ENCODE measurements around the gene BARX1. TPM values are rescaled to one million over a fixed set of nuclear protein-coding genes. Genes with fewer than 3 reads are reported as not detected.

BARX1 gene
- total and polyA plus RNA-seq, 9 of the 15 experiments (the other 6 are each of a cell fraction or from before 2014, with no cell fraction given), result 0.11 to 0.14 TPM; not detected in 7

DNA sequence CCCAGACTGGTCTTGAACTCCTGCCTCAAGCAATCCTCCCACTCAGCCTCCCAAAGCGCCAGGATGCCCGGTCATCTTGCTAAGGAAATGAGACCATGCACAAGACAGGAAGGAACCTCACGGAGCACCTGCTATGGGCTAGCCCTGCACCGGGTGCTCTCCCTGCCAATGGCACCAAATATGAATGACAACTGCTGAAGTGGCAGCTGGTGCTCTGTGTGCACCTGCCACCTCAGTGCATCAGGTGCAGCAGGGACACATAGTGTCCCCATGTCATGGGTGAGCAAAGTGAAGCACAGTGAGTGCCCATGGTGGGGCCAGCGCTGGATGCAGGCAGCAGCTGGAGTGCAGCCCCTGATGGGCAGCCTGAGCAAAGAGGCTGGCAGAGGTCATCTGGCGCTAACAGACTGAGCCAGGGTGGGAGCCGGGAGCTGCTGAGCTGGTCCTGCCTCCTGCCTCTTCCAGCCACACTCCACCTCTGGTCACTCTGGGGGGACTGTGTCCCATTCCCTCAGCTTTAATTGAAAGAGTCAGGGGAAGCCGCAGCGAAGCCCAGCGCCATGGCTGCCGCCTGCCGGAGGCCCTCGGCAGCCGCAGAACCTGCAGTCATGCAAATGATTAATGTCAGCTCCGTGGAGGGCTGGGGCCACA, 46.4 kb downstream of the BARX1 start (continued):
- no peak for TF ChIP-seq NEUROD1 (IDR thresholded peaks at IDR 0.05; ENCODE audit: borderline replicate concordance, low read depth, low read length, partially characterized antibody)
- TF ChIP-seq TAL1 (IDR thresholded peaks at IDR 0.05), result no peak
- no peak for TF ChIP-seq KLF13 (tag; IDR thresholded peaks at IDR 0.05; ENCODE audit: borderline replicate concordance, low read depth)
- no peak for TF ChIP-seq HOXB6 (CRISPR knock-in tag; IDR thresholded peaks at IDR 0.05; ENCODE audit: borderline replicate concordance)
- no peak for TF ChIP-seq NFATC3 (IDR thresholded peaks at IDR 0.05)
- TF ChIP-seq RBBP5 (IDR thresholded peaks at IDR 0.05; ENCODE audit: borderline replicate concordance, insufficient read depth, low read length, poor library complexity, severe bottlenecking), result no peak
- TF ChIP-seq, protein P1, sequence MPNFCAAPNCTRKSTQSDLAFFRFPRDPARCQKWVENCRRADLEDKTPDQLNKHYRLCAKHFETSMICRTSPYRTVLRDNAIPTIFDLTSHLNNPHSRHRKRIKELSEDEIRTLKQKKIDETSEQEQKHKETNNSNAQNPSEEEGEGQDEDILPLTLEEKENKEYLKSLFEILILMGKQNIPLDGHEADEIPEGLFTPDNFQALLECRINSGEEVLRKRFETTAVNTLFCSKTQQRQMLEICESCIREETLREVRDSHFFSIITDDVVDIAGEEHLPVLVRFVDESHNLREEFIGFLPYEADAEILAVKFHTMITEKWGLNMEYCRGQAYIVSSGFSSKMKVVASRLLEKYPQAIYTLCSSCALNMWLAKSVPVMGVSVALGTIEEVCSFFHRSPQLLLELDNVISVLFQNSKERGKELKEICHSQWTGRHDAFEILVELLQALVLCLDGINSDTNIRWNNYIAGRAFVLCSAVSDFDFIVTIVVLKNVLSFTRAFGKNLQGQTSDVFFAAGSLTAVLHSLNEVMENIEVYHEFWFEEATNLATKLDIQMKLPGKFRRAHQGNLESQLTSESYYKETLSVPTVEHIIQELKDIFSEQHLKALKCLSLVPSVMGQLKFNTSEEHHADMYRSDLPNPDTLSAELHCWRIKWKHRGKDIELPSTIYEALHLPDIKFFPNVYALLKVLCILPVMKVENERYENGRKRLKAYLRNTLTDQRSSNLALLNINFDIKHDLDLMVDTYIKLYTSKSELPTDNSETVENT (CRISPR knock-in tag; IDR thresholded peaks at IDR 0.05), result no peak
- TF ChIP-seq, protein P2, sequence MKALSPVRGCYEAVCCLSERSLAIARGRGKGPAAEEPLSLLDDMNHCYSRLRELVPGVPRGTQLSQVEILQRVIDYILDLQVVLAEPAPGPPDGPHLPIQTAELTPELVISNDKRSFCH (CRISPR knock-in tag; IDR thresholded peaks at IDR 0.05), result no peak
- TF ChIP-seq, protein P2 (tag; IDR thresholded peaks at IDR 0.05), result no peak
- no peak for TF ChIP-seq ZNF395 (CRISPR knock-in tag; IDR thresholded peaks at IDR 0.05)
- TF ChIP-seq, protein P3, sequence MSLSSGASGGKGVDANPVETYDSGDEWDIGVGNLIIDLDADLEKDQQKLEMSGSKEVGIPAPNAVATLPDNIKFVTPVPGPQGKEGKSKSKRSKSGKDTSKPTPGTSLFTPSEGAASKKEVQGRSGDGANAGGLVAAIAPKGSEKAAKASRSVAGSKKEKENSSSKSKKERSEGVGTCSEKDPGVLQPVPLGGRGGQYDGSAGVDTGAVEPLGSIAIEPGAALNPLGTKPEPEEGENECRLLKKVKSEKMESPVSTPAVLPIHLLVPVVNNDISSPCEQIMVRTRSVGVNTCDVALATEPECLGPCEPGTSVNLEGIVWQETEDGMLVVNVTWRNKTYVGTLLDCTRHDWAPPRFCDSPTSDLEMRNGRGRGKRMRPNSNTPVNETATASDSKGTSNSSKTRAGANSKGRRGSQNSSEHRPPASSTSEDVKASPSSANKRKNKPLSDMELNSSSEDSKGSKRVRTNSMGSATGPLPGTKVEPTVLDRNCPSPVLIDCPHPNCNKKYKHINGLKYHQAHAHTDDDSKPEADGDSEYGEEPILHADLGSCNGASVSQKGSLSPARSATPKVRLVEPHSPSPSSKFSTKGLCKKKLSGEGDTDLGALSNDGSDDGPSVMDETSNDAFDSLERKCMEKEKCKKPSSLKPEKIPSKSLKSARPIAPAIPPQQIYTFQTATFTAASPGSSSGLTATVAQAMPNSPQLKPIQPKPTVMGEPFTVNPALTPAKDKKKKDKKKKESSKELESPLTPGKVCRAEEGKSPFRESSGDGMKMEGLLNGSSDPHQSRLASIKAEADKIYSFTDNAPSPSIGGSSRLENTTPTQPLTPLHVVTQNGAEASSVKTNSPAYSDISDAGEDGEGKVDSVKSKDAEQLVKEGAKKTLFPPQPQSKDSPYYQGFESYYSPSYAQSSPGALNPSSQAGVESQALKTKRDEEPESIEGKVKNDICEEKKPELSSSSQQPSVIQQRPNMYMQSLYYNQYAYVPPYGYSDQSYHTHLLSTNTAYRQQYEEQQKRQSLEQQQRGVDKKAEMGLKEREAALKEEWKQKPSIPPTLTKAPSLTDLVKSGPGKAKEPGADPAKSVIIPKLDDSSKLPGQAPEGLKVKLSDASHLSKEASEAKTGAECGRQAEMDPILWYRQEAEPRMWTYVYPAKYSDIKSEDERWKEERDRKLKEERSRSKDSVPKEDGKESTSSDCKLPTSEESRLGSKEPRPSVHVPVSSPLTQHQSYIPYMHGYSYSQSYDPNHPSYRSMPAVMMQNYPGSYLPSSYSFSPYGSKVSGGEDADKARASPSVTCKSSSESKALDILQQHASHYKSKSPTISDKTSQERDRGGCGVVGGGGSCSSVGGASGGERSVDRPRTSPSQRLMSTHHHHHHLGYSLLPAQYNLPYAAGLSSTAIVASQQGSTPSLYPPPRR (CRISPR knock-in tag; IDR thresholded peaks at IDR 0.05; ENCODE audit: borderline replicate concordance), result no peak
- TF ChIP-seq TARDBP (IDR thresholded peaks at IDR 0.05), result no peak
- TF ChIP-seq MYNN (IDR thresholded peaks at IDR 0.05), result no peak
- no peak for TF ChIP-seq MYNN (CRISPR knock-in tag; IDR thresholded peaks at IDR 0.05)
- no peak for TF ChIP-seq ZC3H11A (IDR thresholded peaks at IDR 0.05; ENCODE audit: low read depth, low read length)
- no peak for TF ChIP-seq RFX7 (CRISPR knock-in tag; IDR thresholded peaks at IDR 0.05)
- no peak for TF ChIP-seq STAT5A (IDR thresholded peaks at IDR 0.05; ENCODE audit: borderline replicate concordance, low read length)
- TF ChIP-seq ZNF324 (CRISPR knock-in tag; IDR thresholded peaks at IDR 0.05), result no peak
- TF ChIP-seq, protein P4, sequence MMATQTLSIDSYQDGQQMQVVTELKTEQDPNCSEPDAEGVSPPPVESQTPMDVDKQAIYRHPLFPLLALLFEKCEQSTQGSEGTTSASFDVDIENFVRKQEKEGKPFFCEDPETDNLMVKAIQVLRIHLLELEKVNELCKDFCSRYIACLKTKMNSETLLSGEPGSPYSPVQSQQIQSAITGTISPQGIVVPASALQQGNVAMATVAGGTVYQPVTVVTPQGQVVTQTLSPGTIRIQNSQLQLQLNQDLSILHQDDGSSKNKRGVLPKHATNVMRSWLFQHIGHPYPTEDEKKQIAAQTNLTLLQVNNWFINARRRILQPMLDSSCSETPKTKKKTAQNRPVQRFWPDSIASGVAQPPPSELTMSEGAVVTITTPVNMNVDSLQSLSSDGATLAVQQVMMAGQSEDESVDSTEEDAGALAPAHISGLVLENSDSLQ (IDR thresholded peaks at IDR 0.05), result peak; percentile 85
